BJ (cell line): ENCODE results near the gene TTC28. TPM values are rescaled to one million over a fixed set of nuclear protein-coding genes. Genes with fewer than 3 reads are reported as not detected.

ENCODE experiments used
- CTCF ChIA-PET: fragments of 350-600 bp; formaldehyde crosslinking; extraction: SDS; loops from one replicate; lab custom pipeline; 2021; ENCODE audit warnings: antibody characterized with exemption, inconsistent platforms; lab: Yijun Ruan, JAX
- POLR2A ChIA-PET: fragments of 300-600 bp; sonication (Branson Sonifier 250); formaldehyde crosslinking; extraction: SDS; loops from one replicate; lab custom pipeline; 2021; ENCODE audit warnings: antibody characterized with exemption; lab: Charles Lee
- DNase-seq: peaks from one replicate; pipeline ENCODE4 v3.0.0-alpha.2; 2011; ENCODE audit warnings: low read depth
- H3K27me3 ChIP-seq: 2 replicates; pipeline ENCODE4 v1.6.0; 2011; ENCODE audit warnings: low read length; ENCODE audit not compliant: control insufficient read depth, insufficient read depth
- H3K36me3 ChIP-seq: 2 replicates; pipeline ENCODE4 v1.5.1; 2011; ENCODE audit warnings: low read length; ENCODE audit not compliant: control insufficient read depth, insufficient read depth
- H3K4me3 ChIP-seq: 2 replicates; pipeline ENCODE4 v1.5.1; 2011; ENCODE audit warnings: low read depth, mild to moderate bottlenecking, control low read depth, low read length
- CTCF ChIP-seq: IDR thresholded peaks from 2 replicates; pipeline ENCODE4 v1.5.1; 2011; ENCODE audit warnings: low read depth, mild to moderate bottlenecking, control low read depth, inconsistent platforms, low read length, moderate library complexity; ENCODE audit not compliant: insufficient read depth
- polyA plus RNA-seq: library from polyadenylated mRNA; depleted of rRNA; stranded (reverse); fragments of >200 nt; gene quantifications from 2 replicates; pipeline ENCODE4 v1.2.3, GENCODE V29; 2011

Gene TTC28
- polyA plus RNA-seq, 1 experiment = 8.7 TPM

DNA sequence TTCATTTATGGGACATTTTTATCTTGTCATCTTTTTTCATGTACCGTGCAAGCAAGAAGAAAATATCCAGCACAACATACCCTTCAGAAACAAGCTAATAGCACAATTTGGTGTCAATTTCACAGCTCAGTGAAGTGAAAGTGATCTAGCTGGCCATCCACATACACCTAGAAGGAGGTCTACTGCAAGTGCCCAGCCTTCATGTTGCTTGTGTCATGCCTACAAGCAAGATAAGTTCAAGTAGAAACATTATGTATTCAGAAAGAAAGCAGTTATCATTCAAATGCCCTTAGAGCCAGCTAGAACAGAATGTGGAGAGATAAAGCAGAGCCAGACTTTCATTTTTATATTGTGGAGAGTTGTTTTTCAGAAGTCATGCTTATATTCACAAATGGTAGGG is 434.9 kb downstream of the TTC28 start:
- Histone ChIP-seq H3K4me3 (no peak overlapping the region), H3K27me3 (no peaks in the 10 kb centered on the region), H3K36me3 (no peaks in the 10 kb centered on the region)
- CTCF ChIA-PET = interaction anchor here (0.9 to 1.2 kb wide), 3 partner anchors 11 to 193 kb away, joined by 3 read pairs; no protein-coding TSS in a partner anchor
- DNase-seq = no peak
- POLR2A ChIA-PET = no interaction called here
- no peak for TF ChIP-seq CTCF

GRCh38 chr22:28243539-28243938 is 436.1 kb downstream of the TTC28 start:
- POLR2A ChIA-PET = no interaction called here
- H3K27me3 ChIP-seq = no peaks in the 10 kb centered on the region
- DNase-seq = no peak
- no peak overlapping the region for H3K4me3 ChIP-seq
- no peaks in the 10 kb centered on the region for H3K36me3 ChIP-seq
- TF ChIP-seq CTCF = no peak
- CTCF ChIA-PET = interaction anchor here (0.6 to 1.3 kb wide), 4 partner anchors 131 to 778 kb away, joined by 3 to 5 read pairs (median 3); no protein-coding TSS in a partner anchor

DNA sequence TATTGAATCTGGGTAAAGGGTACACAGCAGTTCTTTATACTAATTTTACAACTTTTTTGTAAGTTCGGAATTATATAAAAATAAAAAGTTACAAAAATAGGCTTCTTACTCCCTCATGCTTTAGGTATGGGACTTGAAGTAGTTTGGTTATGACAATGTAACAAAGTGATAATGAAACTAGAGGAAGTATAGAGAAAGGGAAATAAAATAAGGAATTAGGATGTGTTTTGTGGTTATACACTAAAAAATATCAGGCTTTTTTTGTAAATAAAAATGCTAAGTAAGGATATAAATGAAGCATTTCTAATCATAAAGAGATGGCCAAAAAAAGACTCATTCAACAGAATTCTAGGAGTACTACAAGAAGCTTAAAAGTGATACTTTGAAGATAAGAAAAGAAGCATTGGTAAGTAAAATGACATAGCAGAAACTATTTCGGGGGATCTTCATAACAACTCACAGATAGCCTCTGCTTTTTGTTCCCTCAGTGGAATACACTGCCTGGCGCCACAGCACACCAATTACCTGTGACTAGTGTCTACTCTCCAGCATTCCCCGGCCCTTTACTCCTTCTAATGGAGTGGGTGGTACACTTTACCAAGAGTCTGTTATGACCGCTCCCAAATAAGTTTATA is 437.9 kb downstream of the TTC28 start:
- Histone ChIP-seq H3K36me3 (no peaks in the 10 kb centered on the region), H3K4me3 (no peak overlapping the region), H3K27me3 (no peaks in the 10 kb centered on the region)
- ChIA-PET CTCF (no interaction called here), POLR2A (no interaction called here)
- no peak for TF ChIP-seq CTCF
- DNase-seq = no peak

GRCh38 chr22:28239941-28240340 is 439.7 kb downstream of the TTC28 start:
- POLR2A ChIA-PET = no interaction called here
- no peaks in the 10 kb centered on the region for H3K27me3 ChIP-seq
- CTCF ChIA-PET = interaction anchor here (1.2 to 1.4 kb wide), 2 partner anchors 14 to 220 kb away, joined by 4 read pairs; no protein-coding TSS in a partner anchor
- no peak for TF ChIP-seq CTCF
- no peak for DNase-seq
- no peaks in the 10 kb centered on the region for H3K36me3 ChIP-seq
- no peak overlapping the region for H3K4me3 ChIP-seq

GRCh38 chr22:28237783-28238182 is 441.9 kb downstream of the TTC28 start:
- POLR2A ChIA-PET = interaction anchor here (0.6 kb wide), 1 partner anchor 205 kb away, joined by 3 read pairs; no protein-coding TSS in a partner anchor
- DNase-seq = no peak
- H3K36me3 ChIP-seq = no peaks in the 10 kb centered on the region
- no peaks in the 10 kb centered on the region for H3K27me3 ChIP-seq
- TF ChIP-seq CTCF = no peak
- CTCF ChIA-PET = no interaction called here
- H3K4me3 ChIP-seq = no peak overlapping the region
